ENCODE data around the gene TBC1D8. TPM values are rescaled to one million over a fixed set of nuclear protein-coding genes. Genes with fewer than 3 reads are reported as not detected.

The TBC1D8 gene
- polyA plus RNA-seq, 1 donor, result 45.3 TPM

- DNase-seq, result no peak
Observed at GRCh38 chr2:101164021-101164420, 12.8 kb upstream of the TBC1D8 start.

DNA sequence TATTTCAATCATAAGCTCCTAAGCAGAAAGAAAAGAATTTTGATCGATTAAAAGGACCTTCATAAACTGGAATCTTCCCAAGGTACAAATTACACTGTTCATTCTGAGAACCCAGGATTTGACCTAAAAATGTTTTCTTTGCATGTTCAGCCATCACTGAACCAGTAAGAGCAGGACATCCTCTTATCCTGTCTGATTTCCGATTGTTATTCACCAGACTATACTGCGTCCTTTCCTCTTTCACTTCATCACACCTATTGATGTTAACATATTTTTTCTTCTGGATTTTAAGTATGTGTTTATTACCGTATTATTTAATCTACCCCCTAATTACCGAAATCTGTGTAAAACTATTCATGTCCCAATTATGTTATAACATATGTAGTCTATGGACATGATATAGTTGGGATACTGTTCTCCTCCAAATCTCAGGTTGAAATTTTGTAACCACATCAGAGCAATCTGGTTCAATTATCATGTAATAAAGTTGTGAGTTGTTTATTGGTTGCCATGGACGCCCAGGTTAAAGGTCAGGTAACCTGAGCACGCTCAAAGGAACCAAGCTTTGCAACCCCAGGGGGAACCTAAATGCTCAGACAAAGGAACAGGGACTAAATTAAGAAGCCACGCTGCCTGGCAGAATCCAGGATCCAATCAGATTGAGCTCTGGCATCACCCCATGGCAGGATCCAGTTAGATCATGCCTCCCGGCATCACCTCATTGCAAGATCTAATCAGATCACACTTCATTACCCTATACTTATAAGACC lies 11.6 kb upstream of the TBC1D8 start:
- no peak for DNase-seq

DNA sequence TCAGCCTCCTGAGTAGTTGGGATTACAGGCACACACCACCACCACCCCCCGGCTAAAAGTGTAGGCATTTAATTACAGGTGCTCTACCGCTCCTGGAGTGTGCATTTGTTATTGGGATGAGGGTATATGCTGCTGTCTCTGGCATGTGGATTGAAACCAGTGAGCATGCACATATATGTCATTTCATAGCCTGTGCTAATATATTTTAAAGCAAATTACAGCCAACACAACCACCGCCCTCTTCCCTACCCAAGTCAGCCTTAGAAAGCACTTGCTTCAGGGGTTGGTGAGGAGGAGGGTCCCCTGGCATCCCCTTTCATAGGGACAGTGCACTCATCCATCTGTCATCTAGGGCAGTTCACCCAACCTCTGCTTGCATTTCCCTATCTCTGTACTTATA lies 10.5 kb upstream of the TBC1D8 start:
- DNase-seq, result no peak

DNA sequence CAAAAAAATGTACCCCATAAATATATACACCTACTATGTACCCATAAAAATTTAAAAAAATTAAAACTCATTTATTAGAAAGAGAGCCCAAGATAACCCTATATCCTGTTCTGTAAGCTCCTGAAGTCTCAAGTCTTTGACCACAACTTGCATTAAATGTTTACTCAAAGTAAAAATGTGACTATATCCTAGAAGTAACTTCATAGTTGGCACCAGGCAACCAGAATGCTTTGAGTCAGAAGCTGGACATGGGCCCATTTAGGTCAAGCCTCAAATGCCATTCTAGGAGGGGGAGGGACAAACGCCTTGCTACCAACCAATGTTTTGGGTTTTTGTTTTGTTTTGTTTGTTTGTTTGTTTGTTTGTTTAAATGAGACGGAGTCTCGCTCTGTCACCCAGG lies 9.3 kb upstream of the TBC1D8 start:
- DNase-seq, result no peak

DNA sequence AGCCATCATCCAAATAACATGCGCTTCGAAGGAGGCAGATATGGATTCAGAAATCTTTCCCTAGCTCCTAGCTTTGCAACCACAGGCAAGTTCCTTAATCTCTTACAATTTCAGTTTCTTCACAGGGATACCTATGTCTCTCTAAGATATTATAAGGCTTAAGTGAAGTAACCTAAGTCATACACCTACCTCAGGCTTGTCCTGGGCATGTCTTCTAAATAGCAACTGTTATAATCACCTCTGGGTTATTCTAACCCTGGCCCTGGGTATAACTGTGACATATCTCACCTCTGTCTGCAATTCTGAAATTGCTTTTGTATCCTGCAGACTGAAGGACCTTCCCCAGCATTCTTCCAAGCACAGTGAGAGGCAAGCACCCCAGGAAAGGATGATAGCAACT lies 8.3 kb upstream of the TBC1D8 start:
- no peak for DNase-seq

- DNase-seq, result no peak
Observed at GRCh38 chr2:101157272-101157671, 6.1 kb upstream of the TBC1D8 start.

DNA sequence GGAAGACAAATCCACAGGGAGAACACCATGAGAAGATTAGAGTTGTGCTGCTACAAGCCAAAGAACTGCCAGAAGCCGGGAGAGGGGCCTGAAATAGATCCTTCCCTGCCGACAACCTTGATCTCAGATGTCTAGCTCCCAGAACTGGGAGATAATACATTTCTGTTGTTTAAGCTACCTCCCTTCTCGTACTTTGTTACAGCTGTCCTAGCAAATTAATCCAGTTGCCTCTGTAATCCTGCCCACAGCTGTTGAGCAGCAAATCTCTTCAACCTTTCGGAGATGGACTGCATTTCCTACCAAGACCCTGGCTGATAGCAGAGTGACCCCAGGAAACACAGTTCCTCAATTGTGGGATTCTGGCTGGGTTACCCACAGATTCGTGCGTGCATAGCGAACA lies 2.6 kb upstream of the TBC1D8 start:
- DNase-seq, result no peak

DNA sequence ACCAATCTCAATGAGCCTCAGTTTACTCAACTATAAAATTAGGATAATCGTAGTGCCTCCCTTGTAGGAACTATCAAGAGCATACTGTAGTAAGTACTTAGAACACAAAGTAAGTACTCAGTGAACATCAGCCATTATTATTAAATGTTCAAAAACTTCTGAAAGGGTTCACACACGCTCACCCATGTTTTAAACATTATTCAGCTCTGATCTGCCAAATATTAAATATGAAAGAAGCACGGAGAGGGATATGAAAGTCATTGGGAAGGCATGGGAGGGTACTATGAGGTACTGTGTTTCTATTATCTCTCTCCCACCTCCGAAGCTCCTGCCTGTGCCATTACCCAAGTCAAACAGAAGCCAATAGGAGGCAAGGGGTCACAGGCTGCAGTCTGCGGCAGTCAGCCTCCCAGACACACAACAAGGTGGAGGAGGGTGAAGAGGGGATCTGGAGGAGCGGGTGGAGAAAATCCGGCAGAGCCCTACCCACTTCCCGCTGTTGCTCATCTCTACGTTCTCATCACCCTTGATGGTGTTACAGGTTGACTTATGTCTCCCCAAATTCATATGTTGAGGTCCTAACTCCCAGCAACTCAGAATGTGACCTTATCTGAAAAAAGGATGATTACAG lies 2.0 kb upstream of the TBC1D8 start:
- DNase-seq, result no peak

DNA sequence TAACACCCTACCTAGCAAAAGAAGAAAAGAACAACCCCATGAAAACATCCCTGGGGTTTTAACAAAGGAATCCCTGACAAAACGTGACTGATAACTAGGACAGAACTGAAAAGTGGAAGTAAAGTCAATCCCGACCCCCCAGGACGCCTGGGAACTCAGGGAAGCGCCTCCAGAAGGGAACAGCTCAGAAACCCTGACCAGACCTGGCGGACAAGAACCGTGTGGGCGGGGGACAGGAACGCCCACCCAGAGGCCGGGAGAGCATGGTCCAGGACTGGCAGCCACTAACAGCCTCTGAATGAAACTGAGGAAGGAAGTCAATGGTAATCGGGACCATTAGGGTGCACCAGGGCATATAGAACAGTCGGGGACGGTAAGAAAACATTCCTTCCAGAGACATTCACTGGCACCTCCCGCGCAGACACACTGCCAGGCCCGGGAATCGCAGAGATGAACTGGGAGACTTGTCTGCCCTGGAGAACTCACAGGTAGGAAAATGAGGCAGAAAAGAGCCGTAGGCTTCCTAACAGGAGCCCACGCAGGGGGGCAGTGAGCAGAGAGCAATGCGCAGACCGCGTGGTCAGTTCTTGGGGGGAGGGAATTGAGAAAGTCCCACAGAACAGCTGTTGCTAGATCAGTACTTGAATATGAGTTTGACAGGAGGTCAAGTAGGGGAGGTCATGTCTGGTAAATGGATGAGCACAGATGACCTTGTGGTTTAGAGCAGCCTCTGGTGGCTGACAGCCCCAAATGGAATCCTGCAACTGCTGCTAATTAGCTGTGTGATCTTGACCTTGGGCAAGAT lies 1.3 kb upstream of the TBC1D8 start:
- peak; percentile 62 for DNase-seq

- DNase-seq, result no peak
Observed at GRCh38 chr2:101151859-101152271, 683 bp upstream of the TBC1D8 start.

- DNase-seq, result no peak
Observed at GRCh38 chr2:101150306-101151145, 656 bp downstream of the TBC1D8 start.

GRCh38 chr2:101149241-101150192 lies 1.7 kb downstream of the TBC1D8 start:
- peak; percentile 25 for DNase-seq

- DNase-seq, result no peak
Observed at GRCh38 chr2:101148777-101149176, 2.4 kb downstream of the TBC1D8 start.

GRCh38 chr2:101147971-101148370 lies 3.2 kb downstream of the TBC1D8 start:
- DNase-seq, result no peak

- DNase-seq, result no peak
Observed at GRCh38 chr2:101147062-101147461, 4.1 kb downstream of the TBC1D8 start.

DNA sequence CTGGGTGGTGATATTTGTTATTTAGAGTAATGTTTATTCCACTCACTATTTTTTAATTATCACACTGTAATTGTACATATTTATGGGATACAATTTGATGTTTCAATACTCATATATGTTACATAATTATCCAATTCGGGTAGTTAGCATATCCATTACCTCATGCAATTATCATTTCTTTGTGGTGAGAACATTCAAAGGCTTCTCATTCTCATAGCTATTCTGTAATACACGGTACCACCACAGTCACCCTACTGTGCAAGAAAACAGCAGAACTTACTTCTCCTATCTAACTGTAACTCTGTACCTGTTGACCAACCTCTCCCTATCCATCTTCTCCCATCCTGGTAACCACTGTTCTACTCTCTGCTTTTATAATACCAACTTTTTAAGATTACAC lies 4.6 kb downstream of the TBC1D8 start:
- DNase-seq, result no peak

GRCh38 chr2:101145406-101145805 lies 5.8 kb downstream of the TBC1D8 start:
- DNase-seq, result no peak

DNA sequence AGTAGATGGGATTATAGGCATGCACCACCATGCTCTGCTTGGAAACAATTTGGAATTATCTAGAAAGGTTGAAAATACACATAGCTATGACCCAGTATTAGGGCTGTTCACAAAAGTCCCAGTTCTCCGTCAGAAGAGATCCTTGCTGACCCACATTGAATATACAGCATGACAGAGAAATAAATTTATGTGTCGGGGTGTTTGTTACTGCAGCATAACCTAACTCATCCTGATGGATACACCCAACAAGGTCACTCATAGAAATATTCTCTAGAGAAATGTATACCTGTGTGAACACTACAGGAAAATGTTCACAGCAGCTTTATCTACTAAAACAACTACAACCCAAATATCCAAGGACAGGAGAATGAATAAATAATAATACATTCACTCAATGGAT lies 9.0 kb downstream of the TBC1D8 start:
- DNase-seq, result no peak

GRCh38 chr2:101140978-101141655 lies 10.1 kb downstream of the TBC1D8 start:
- DNase-seq, result no peak

GRCh38 chr2:101140237-101140636 lies 10.9 kb downstream of the TBC1D8 start:
- no peak for DNase-seq

Measured in left kidney (tissue), 2 donors.